CD4-positive, alpha-beta T cell (primary cell): ENCODE results near the gene FAM184B. TPM values are rescaled to one million over a fixed set of nuclear protein-coding genes. Genes with fewer than 3 reads are reported as not detected.

ENCODE experiments used
- ATAC-seq: fragments of 200-7000 bp; cut with Tn5 transposase; one replicate; pipeline ENCODE4 v1.10.0; 2022; ENCODE audit warnings: mild to moderate bottlenecking; ENCODE audit not compliant: poor library complexity
- CTCF ChIA-PET: fragments of 350-600 bp; sonication (Branson Sonifier 250); formaldehyde crosslinking; loops from one replicate; lab custom pipeline; 2021; ENCODE audit warnings: antibody characterized with exemption, inconsistent platforms; lab: Charles Lee
- POLR2A ChIA-PET: fragments of 350-600 bp; sonication (Branson Sonifier 250); formaldehyde crosslinking; loops from one replicate; lab custom pipeline; 2021; ENCODE audit warnings: antibody characterized with exemption, inconsistent platforms; lab: Charles Lee
- DNase-seq, 14 experiments: peaks; one replicate each; pipeline ENCODE4 v3.0.0-alpha.2; 2013 to 2020; ENCODE audit warnings: mixed read lengths in 2 of 14
- H3K27ac ChIP-seq, 2 donors: one replicate each; pipeline versions ENCODE4 v1.5.1 to v1.7.0; 2013; ENCODE audit warnings: low read length in 2 of 2, low read depth in 1 of 2, mild to moderate bottlenecking in 1 of 2
- H3K27me3 ChIP-seq, 2 experiments: 1 replicate in 1 of 2; 2 replicates in 1 of 2; pipeline versions ENCODE4 v1.6.1 to v1.7.0; 2013; ENCODE audit warnings: low read length in 2 of 2, control low read depth in 1 of 2, mild to moderate bottlenecking in 1 of 2, moderate library complexity in 1 of 2; ENCODE audit not compliant: insufficient read depth in 2 of 2, control insufficient read depth in 1 of 2
- H3K36me3 ChIP-seq: one replicate; pipeline ENCODE4 v1.6.1; 2013; ENCODE audit warnings: low read length, control low read depth; ENCODE audit not compliant: insufficient read depth
- H3K4me1 ChIP-seq: one replicate; pipeline ENCODE4 v1.6.1; 2013; ENCODE audit warnings: low read length, control low read depth; ENCODE audit not compliant: insufficient read depth
- H3K4me3 ChIP-seq: one replicate; pipeline ENCODE4 v1.5.1; 2013; ENCODE audit warnings: mild to moderate bottlenecking, low read length, moderate library complexity
- H3K9me3 ChIP-seq, 2 experiments: 1 replicate in 1 of 2; 2 replicates in 1 of 2; pipeline versions ENCODE4 v1.6.1 to v1.7.0; 2013; ENCODE audit warnings: low read length in 2 of 2, mild to moderate bottlenecking in 2 of 2, control low read depth in 1 of 2, moderate library complexity in 1 of 2; ENCODE audit not compliant: control insufficient read depth in 1 of 2, insufficient read depth in 1 of 2
- H3K27ac Mint-ChIP-seq: one replicate; pipeline ENCODE4 v1.8.0; 2020; ENCODE audit warnings: mixed read lengths
- H3K27me3 Mint-ChIP-seq: one replicate; pipeline ENCODE4 v1.8.0; 2021; ENCODE audit warnings: mixed read lengths
- H3K36me3 Mint-ChIP-seq: one replicate; pipeline ENCODE4 v1.8.0; 2021; ENCODE audit warnings: low read depth, mixed read lengths
- H3K4me1 Mint-ChIP-seq: one replicate; pipeline ENCODE4 v1.8.0; 2021; ENCODE audit warnings: low read depth, mixed read lengths
- H3K4me3 Mint-ChIP-seq: one replicate; pipeline ENCODE4 v1.8.0; 2020; ENCODE audit warnings: mild to moderate bottlenecking, mixed read lengths
- H3K9me3 Mint-ChIP-seq: one replicate; pipeline ENCODE4 v1.8.0; 2020; ENCODE audit warnings: mixed read lengths
- CTCF ChIP-seq: fragments of 200-600 bp; IDR thresholded peaks from one replicate; pipeline ENCODE4 v1.8.0; 2022; ENCODE audit warnings: antibody characterized with exemption, mild to moderate bottlenecking
- intact Hi-C, 2 experiments: fragments of 100-400 bp; cut with DNase I in 1 of 2; cut with micrococcal nuclease in 1 of 2; formaldehyde crosslinking; loops; one replicate each; pipeline versions ENCODE4 v1.15.1 to v1.9.0; 2023 to 2025; cut with DNase I, micrococcal nuclease
- total RNA-seq, 174 experiments: library from RNA in 2 of 174; stranded (reverse) in 2 of 174; gene quantifications; one replicate each; pipeline ENCODE4 v1.2.3 and lab custom pipeline; 2021 to 2026

Gene FAM184B
- total RNA-seq, 2 experiments from 2014 or later = not detected

- no peaks in the 10 kb centered on the region for H3K9me3 Mint-ChIP-seq
- intact Hi-C loops = no loop called here
- CTCF ChIA-PET = interaction anchor here (0.6 kb wide), 1 partner anchor 120 kb away, joined by 4 read pairs; no protein-coding TSS in a partner anchor
These were observed 73.8 kb downstream of the FAM184B start for GRCh38 chr4:17707671-17708070.

GRCh38 chr4:17705107-17705506, 76.3 kb downstream of the FAM184B start:
- Mint-ChIP-seq H3K4me1 (no peaks in the 10 kb centered on the region), H3K27ac (no peak overlapping the region), H3K27me3 (no peaks in the 10 kb centered on the region), H3K4me3 (no peak overlapping the region), H3K36me3 (no peaks in the 10 kb centered on the region), H3K9me3 (no peaks in the 10 kb centered on the region)
- no peaks in the 10 kb centered on the region for H3K36me3 ChIP-seq
- TF ChIP-seq CTCF = no peak
- H3K4me1 ChIP-seq = no peaks in the 10 kb centered on the region
- DNase-seq (no peak), ATAC-seq (no peak)
- peaks cover 0 to 7% of the 10 kb centered on the region in 2 experiments for H3K9me3 ChIP-seq
- ChIA-PET POLR2A (no interaction called here), CTCF (no interaction called here)
- no peak overlapping the region for H3K27ac ChIP-seq
- no peak overlapping the region for H3K4me3 ChIP-seq
- intact Hi-C loops = no loop called here
- no peaks in the 10 kb centered on the region for H3K27me3 ChIP-seq

More at GRCh38 chr4:17707671-17708070, 73.8 kb downstream of the FAM184B start:
- Histone ChIP-seq H3K36me3 (no peaks in the 10 kb centered on the region), H3K4me3 (no peak overlapping the region), H3K4me1 (no peaks in the 10 kb centered on the region), H3K27ac (no peak overlapping the region), H3K27me3 (no peaks in the 10 kb centered on the region), H3K9me3 (peaks cover 0 to 7% of the 10 kb centered on the region in 2 experiments)
- Mint-ChIP-seq H3K36me3 (no peaks in the 10 kb centered on the region), H3K27me3 (peaks cover 10% of the 10 kb centered on the region), H3K27ac (no peak overlapping the region), H3K4me3 (no peak overlapping the region), H3K4me1 (no peaks in the 10 kb centered on the region)
- POLR2A ChIA-PET = no interaction called here
- no peak for DNase-seq
- no peak for TF ChIP-seq CTCF
- no peak for ATAC-seq

DNA sequence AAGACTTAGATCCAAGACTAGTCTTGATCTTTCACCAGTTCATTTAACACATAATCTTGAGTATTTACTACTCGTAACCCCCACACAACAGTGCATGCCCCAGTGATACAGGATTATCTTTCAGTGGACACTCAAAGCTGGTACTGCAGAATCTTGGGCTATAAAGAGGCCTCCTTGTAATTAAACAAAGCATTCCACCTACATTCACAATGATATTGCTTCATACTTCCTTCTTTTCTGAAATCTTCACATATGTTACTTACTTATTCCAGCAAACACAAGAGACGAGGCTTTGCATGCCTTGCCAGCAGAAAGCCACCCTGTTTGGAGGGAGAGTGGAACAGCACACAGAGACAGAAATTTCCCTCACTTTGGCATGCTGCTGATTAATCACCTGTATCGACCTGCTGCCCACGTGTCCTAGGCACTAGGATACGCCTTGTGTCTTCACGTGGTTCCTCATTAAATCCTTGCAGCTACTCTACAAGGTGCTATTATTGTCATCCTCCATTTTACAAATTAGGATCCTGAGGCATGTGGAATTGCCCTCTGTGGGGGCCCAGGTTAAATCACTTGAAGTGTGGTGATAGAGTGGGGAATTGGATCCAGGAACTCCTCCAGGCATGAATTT, 77.3 kb downstream of the FAM184B start:
- DNase-seq = no peak
- H3K36me3 ChIP-seq = no peaks in the 10 kb centered on the region

More for the DNA sequence above, 77.3 kb downstream of the FAM184B start:
- H3K4me1 Mint-ChIP-seq = no peaks in the 10 kb centered on the region
- intact Hi-C loops = no loop called here
- no peak for TF ChIP-seq CTCF
- no peak for ATAC-seq
- POLR2A ChIA-PET = no interaction called here
- Histone ChIP-seq H3K4me1 (no peaks in the 10 kb centered on the region), H3K27me3 (no peaks in the 10 kb centered on the region), H3K9me3 (peaks cover 0 to 4% of the 10 kb centered on the region in 2 experiments), H3K4me3 (no peak overlapping the region), H3K27ac (no peak overlapping the region)
- H3K27me3 Mint-ChIP-seq = no peaks in the 10 kb centered on the region
- H3K4me3 Mint-ChIP-seq = no peak overlapping the region
- H3K9me3 Mint-ChIP-seq = peaks cover 2% of the 10 kb centered on the region
- no peaks in the 10 kb centered on the region for H3K36me3 Mint-ChIP-seq
- CTCF ChIA-PET = no interaction called here
- H3K27ac Mint-ChIP-seq = no peak overlapping the region
